Fibroblast of gingiva (primary cell): ENCODE measurements around the gene LZTFL1.
"Not testable (repeated sequence)": the region's sequence is repeated elsewhere in the genome, so short reads cannot be mapped to it uniquely, and the experiment has no call there.

Experiments used
- DNase-seq: peaks from one replicate; pipeline ENCODE4 v3.0.0-alpha.2; 2011; ENCODE audit warnings: low read depth

Gene LZTFL1

DNA sequence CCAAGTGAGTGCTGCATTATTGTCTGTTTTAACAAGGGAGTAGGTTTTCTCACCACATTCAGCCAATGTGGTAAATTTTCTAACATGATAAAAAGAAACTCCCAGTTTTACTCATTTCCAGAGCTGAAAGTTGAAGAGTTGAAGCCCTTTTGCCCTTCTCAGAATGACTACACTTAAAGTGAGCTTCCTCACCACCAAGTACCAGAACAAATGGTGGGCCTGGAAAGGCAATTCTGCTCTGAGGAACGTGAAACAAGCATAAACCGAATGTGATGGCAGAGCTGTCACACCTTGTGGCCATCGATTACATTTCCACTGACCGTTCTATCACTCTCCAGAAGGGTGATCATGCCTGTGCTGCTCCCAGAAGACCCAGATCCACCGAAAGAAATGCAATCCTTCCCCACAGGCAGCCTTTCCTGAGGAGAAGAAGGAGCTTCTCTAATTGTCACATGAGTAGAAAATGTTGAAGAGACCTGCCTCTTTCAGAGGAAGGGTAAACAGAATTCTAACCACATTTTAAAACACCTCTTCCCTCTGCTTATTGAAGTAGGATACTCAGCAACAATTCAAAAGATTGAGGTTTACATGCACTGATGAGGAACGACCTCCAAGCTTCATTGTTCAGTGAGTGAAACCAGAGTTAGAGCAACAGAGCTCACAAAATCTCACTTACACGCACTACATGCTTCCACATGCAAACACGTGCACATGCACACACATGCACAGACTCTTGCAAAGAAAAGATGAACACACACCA, 23.0 kb upstream of the LZTFL1 start:
- DNase-seq: no peak

DNA sequence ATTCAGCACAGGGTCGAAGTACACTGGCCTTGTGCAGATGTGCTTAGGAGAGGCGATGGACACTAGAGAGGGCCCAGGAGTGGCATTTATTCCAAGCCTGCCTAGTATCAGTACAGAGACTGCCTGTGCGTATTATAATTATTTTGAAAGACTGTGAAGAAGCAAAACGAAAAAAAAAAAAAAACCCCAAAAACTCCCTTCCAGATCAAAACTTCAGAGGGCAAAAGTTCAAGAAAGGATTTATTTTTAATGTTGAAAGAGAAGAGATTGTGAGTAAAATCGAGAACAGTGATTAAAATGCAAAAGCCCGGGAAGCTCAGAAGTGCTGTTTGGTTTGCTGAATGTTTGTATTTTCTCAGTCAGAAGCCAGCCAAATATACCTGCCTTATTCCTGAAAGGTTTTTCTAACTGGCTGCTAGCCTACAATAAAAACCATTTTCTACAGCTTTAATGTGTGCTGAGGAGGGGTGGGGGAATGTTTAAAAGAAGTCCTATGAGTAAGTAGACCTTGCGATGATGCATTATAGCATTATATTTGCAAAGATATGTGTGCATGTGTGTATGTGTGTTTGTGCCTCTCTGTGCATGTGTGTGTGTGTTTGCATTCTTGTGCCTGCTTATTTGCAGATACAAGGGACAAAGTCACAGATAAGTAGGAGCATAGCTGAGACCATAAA, 19.3 kb upstream of the LZTFL1 start:
- DNase-seq: no peak

DNA sequence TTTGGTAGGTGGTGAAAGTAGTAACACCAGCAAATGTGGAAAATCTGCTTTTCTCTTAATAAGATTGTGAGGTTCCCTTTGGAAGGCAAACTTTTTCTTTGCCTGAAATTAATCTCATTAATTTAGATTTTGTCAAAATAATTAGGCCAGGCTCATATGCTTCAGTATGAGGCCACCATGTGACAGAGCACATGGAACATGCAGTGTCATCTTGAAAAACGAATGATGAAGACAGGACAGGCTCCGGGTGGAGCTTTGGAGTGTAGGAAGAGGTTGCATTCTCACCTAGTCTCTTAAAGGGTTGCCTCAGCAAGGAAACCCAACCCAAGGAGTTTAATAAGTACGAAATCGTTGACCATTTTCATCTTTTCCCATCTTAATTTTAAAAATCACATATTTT, 18.6 kb upstream of the LZTFL1 start:
- DNase-seq: no peak

DNA sequence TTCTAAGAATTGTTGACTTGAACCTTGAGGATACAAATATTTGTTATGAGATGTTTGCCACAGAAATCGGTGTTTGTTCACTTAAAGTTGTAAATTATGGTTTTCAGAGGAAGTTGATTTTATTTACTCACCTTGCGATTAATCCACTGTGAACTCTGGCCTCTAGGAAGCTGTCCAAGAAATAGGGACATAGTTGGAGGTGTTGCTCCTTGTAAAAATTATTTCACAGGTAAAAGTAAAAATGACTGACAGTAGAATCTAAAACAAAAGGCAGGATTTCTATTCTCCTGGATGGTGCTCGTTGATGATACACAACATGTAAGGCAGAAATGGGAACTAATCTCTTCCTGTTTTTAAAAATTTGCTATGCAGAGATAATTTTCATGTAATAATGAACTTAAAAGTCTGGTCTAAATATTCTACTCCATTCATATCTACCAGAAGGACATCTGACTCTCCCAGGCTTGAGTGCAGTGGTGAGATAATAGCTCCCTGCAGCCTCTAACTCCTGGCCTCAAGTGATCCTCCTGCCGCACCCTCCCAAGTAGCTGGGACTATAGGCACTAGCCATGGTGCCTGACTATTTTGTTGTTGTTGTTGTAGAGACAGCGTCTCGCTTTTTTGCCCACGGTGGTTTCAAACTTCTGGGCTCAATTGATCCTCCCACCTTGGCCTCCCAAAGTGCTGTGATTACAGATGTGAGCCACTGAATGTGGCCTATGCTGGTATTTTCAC, 17.1 kb upstream of the LZTFL1 start:
- DNase-seq: no peak

DNA sequence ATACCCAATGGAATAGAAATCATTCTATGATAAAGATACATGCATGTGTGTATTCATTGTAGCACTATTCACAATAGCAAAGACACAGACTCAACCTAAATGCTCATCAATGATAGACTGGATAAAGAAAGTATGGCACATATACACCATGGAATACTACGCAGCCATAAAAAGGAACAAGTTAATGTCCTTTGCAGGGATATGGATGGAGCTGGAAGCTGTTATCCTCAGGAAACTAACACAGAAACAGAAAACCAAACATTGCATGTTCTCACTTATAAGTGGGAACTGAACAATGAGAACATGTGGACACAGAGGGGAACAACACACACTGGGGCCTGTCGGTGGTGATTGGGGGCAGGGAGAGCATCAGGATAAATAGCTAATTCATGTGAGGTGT, 15.1 kb upstream of the LZTFL1 start:
- DNase-seq: not testable (repeated sequence)

DNA sequence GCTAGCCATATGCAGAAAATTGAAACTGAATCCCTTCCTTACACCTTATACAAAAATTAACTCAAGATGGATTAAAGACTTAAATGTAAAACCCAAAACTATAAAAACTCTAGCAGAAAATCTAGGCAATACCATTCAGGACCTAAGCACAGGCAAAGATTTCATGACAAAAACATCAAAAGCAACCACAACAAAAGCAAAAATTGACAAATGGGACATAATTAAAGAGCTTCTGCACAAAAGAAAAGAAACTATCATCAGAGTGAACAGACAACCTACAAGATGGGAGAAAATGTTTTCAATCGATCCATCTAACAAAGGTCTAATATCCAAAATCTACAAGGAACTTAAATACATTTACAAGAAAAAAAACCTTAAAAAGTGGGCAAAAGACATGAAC, 14.4 kb upstream of the LZTFL1 start:
- DNase-seq: not testable (repeated sequence)

DNA sequence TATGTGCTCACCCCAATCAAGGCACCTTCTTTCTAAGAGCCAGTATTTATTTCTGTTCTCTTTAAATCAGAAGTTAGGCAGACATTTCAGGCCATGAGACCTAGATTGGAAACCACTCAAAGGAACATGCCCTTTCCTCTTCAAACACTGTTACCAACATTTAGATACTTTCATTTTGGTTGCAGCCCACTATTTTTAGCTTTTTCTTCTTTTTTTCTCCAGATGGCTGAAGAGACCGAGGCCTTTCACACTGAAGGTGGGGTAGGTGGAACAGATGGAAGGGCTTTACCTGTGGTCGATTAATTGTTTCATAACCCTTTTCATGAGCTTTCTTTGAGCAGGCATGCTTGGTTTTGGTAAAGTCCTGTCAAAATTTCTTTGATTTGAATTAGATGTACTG, 10.9 kb upstream of the LZTFL1 start:
- no peak for DNase-seq

DNA sequence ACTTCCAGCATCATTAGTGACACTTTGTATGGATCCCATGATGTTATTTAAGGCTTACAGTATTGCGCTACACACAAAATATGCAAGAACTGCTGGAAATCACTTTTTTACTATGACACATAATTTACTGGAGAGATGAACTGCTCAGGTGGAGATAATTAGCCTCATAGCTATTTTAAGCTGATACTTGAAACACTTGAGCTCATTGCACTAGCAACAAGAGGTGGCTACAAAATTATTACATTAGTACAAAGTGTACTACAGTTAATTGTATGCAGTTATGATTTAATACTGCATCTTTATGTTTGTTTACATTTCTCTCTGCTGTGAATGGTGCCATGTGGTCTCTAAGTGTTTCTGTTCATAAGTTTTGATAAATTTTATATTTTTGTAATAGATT, 6.5 kb upstream of the LZTFL1 start:
- no peak for DNase-seq

DNA sequence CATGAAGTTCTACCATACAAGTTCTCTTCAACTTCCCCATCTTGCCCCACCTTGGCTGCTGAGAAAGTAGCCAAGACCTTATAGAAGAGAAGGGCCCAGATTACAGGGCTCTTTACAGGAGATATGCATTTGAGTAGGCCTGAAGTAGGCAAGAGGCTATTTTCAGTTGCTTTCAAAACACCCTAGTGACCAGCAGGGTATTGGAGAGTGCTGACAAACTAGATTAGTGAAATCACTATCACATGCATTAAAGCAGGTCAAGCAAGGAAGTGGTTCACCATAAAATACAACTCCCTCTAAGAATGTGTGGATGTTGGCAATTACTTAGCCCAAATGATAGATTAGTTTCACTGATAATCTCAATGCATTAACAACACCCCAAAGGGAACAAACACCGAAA, 2.7 kb upstream of the LZTFL1 start:
- no peak for DNase-seq

DNA sequence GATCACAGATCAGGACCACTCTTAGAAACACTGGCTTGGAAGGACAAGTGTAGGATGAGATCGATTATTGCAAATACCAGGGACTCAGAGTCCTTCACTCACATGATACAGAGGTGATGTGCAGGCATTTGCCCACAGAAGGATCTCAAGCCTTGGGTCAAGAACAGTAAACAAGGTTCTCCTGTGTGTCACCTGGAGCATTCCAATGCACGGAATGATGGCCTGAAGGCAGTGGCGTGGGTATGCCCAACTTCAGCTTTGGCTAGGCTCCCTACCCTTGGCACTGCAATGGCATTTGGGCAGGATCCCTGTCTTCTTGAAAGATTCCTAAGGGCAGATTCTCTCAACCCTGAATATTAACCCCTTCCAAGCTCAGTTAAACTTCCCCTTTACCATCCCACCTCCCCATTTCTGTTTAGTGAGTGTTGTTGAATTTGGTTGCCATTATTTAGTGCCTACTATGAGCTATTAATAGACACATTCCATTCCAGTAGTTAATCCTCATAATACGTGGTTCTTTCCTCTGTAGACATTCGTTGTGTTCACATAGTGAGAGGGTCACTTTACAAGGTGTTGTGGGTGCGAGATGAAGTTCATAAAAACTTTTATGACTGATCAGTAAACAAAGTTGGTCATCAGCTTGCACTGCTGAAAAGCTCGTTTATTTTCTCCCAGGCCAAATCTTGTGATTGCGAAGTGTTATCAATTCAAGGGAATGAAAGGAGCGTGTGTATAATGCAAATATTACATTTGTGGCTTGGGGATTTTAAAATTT, 1.1 kb upstream of the LZTFL1 start:
- no peak for DNase-seq

DNA sequence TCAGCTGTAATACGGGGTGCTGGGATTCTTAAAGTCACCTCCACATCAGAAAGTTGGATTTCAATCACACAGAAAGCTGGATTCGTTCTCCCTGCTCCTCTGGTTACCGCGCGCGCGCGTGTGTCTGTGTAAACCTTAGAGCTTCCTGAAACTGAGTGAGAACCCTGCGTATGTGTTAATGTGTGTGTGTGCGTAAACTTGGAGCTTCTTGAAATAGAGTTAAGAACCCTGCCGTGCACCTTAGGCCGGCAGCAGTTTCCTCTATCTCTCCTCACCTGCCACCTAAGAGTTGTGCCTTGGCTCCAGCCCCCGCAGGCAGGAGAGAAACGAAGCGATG, 531 bp downstream of the LZTFL1 start:
- peak; percentile 11 for DNase-seq

DNA sequence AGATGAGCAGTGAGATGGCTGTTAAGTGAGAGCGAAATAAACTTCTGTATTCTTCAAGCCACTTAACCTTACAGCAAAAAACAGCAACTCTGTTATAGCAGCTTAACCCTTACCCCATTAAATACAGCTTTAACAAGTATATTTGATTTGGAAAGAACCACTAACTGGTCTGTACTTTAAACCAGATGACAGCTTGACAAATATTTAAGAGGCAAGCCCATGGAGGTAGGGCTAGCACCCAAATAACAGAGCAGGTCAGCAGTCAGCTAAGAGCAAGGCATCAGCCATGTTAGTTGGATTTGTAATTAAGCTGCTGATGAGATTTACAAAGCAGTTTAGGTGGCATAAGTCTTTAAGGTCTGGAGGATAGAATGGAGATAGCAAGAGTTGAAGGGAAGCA, 3.5 kb downstream of the LZTFL1 start:
- no peak for DNase-seq

DNA sequence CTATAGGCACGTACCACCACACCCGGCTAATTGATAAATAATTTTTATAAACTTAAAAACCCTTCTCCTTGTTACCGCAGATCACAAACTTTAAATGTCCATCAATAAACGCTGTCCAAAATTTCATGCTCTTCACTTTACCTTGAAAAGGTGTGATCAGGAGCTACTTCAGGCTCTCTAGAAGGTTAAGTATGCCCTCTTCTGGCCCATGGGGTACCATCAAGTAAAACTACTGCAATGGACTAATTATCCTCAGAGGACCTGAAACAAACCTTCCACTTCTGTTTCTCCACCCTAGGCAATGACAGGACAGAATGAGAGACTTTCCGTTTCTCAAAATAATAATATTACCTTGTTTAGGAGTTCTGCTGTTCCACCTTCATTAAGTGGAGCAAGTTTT, 9.2 kb downstream of the LZTFL1 start:
- DNase-seq: no peak

DNA sequence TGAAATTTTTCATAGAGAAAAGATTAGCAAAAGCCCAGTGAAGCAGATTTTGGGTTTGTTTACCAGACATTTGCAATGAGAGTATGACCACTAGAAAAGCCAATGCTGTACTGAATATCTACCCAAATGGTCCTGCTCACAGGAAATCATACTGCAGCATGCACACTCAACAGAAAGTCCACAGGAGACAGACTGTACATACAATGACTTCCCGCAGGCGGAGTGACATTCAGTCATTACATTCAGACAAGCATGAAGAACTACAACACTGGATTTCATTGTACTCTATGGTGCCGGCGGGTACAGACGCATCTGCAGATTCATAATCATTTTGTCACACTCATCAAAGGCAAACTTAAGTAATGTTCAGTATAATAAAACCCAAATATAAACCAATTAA, 11.8 kb downstream of the LZTFL1 start:
- no peak for DNase-seq

DNA sequence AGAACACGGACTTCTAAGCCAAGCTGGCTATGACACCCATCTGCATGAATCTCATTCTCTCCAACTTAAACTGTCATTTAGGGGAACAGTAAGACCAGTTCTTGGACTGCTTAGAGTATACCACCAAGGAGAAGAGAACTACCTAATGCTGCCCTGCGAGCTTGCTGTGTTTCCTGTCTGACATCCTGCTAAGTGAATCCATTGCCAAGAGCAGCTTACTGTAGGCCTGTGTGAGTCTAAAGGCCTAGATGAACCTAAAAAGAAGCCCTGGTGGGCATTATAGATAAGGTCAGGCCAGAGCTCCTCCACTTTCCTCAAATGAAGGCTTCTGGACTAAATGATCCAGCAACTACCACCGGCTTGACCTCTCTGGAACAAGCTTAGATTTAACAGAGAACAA, 15.0 kb downstream of the LZTFL1 start:
- no peak for DNase-seq

DNA sequence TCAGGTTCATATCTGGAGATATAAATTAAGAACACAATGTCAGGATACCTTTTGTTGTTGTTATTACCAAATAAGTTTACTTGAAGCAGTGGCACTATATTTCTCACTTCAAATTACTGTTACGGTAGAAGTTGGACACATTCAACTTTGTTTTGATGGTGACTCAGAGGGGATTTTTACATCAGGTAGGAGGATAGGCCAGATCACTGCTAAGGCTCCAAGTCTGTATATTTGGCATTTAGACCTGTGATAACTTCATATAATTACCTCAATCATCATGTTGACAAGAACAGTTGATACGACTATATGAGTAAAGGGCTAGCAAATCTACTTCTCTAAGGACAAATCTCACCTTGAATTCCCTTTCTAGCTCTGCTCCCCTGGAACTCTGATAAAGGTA, 15.6 kb downstream of the LZTFL1 start:
- DNase-seq: no peak

DNA sequence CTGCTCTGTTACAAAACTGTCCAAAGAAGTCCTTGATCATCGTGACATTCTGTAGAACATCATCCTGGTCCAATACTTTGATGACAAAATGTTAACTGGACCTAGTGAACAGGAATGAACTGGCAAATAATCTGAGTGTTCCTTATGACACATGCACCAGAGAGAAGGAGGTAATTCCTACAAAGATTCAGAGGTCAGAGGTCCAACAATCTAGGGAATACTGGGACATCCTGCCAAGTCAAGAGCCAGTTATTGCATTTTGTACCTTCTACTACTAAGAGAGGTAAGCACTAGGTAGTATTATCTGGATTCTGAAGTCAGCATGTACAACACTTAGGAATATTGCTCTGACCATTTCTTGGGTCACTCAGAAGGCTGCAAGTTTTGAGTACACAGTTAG, 20.8 kb downstream of the LZTFL1 start:
- no peak for DNase-seq

DNA sequence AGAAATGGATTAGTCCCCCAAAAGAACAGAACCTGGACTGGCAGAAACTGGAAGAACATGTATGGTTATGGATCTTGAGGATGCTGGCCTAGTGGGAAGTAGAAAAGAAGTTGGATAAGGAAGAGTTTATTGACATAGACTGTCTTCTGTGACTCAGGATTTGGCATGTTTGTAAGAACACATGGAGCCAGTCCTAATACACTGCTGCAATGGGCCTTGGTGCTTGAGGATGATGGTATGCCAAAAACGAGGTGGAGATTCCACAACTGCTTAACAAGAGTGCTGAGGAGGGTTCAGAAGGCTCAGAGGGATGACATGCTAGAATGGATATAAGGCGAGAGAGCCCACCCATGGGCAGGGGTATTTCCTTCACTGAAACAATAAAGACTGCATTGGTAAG, 22.4 kb downstream of the LZTFL1 start:
- DNase-seq: peak; percentile 39

DNA sequence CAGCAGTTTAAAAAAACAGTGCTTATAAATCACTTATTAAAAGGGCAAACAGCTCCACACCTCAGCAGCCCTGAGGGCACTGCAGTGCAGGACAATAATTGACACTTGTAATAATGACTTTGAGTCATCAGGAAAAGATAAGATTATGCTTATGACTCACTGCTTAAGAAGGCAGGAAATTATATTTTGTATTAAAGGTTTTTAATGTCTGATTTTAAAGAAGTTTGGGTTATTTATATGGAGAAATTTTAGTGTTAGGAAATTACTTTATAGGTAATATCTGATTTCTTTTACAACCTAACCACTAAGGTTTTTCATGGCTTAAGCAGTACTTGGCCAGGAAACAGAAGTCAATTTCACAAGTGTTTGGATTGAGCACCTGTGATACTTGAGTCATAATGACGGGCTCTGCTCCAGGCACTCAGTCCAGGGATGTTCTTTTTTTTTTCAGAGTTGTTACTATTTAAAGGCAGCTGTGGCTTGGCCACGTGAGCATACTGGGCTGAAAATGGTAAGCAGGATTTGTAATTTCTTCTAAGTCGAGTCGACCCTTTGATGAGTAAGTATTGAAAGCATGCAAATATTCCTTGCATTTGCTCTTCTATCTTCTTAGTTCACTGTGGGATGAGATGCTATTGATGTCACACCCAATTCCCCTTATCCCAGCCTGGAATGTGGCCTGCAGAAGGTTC, 23.9 kb downstream of the LZTFL1 start:
- DNase-seq: peak; percentile 86

DNA sequence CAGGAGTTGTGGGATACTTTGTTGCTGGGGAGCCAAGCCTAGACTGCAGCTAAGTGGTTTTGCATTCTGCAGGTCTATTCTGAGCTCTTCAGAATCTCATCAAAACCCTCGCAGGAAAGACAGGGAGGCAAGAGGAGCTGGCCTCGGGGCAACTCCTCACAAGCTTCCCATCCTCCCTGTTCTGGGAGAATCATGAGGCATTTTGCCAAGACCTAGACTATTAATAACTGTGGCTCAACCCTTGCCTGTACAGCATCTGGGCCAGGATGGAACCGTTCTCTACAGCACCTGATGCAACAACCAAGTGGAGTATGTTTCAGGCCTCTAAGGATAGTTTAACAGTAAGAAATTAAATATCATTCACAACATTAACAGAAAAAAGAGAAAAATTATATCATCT, 25.4 kb downstream of the LZTFL1 start:
- DNase-seq: no peak

DNA sequence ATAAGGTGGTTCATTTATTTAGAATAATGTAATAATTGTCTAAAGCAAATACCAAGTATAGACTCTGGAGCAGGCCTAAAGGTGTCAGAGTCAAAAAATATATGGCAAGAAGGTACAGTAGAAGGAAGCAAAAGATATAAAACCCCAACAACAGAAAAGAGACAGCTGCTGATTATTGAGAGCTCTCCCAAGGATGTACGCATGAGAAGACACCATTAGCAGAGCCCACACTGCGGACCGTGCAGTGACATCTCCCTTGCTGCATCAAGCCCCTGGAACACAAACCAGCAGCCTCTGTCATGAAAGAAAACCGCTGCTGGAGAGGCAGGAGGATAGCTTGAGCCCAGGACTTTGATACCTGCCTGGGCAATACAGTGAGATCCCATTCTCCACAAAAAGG, 27.6 kb downstream of the LZTFL1 start:
- no peak for DNase-seq
